Renal pelvis (tissue), 4 donors: Measurements from ENCODE around the gene SUPT3H. TPM values are rescaled to one million over a fixed set of nuclear protein-coding genes. Genes with fewer than 3 reads are reported as not detected.
A peak's percentile ranks its signal among the peaks of the same experiment; 100 is the strongest.

Experiments used
- DNase-seq: peaks from one replicate; pipeline ENCODE4 v3.0.0-alpha.2; 2013
- polyA plus RNA-seq, 3 donors: library from polyadenylated mRNA; unstranded; fragments of 120-200 nt; gene quantifications; one replicate each; pipeline ENCODE4 v1.2.1, GENCODE V29; 2013; ENCODE audit not compliant: insufficient read length in 3 of 3

Gene SUPT3H
- polyA plus RNA-seq, 3 donors = 22.0 to 25.0 (median 24.1) TPM

DNA sequence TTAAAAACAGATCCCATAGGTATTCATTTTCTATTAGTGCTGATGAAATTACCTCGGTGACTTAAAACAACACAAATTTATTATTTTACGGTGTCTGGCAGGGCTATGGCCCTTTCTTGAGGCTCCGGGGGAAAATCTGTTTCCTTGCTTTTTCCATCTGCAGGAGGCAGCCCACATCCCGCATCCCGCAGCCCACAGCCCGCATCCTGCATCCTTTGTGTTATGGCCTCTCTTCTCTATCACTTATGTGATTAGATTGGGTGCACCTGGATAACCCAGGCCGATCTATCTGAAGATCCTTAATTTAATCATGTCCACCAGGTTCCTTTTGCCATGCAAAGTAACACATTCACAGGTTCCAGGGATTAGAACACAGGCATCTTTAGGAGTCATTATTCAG is 582.4 kb downstream of the SUPT3H start:
- no peak for DNase-seq

- peak; percentile 24 for DNase-seq
Observed at GRCh38 chr6:44789806-44790205, 587.9 kb downstream of the SUPT3H start.

- DNase-seq = no peak
Observed at GRCh38 chr6:44789061-44789460, 588.7 kb downstream of the SUPT3H start.

DNA sequence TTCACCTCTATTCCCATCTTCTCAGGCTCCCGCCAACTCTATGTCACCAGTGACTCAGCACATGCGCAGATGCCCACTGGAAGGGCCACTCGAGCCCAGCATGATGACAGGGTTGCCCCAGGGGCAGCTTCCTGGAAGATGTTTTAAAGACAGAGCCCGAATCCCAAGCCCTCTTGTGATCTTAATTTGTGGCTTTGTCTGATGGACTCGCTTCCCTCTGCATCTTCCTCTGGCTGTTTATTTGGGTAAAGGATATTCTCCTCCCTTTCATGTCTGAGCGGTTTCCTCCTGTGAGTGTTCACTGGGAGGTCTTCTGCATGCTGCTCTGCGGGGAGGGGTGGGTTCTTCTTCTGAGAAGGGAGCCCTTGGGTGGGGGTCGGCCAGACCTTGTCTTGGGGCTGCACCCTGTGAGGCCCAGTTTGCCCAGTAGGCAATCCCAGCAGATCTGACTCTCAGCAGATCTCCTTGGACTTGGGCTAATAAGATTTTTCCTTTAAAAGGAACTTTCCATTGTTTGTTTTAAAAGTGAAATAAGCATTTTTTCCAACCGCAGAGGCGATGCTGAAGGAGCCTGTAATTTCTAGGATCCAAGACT is 589.2 kb downstream of the SUPT3H start:
- DNase-seq = no peak

GRCh38 chr6:44787254-44787834 is 590.4 kb downstream of the SUPT3H start:
- DNase-seq = no peak

- DNase-seq = no peak
Observed at GRCh38 chr6:44785130-44785529, 592.6 kb downstream of the SUPT3H start.

GRCh38 chr6:44784195-44784594 is 593.5 kb downstream of the SUPT3H start:
- no peak for DNase-seq

- DNase-seq = no peak
Observed at GRCh38 chr6:44782892-44783291, 594.8 kb downstream of the SUPT3H start.

GRCh38 chr6:44781912-44782597 is 595.7 kb downstream of the SUPT3H start:
- DNase-seq = no peak

GRCh38 chr6:44780161-44780560 is 597.6 kb downstream of the SUPT3H start:
- DNase-seq = no peak

- no peak for DNase-seq
Observed at GRCh38 chr6:44779130-44779826, 598.5 kb downstream of the SUPT3H start.

Other genes with a start within 250 kb of the SUPT3H start
- gene RUNX2, start 49.6 kb downstream of the SUPT3H start, polyA plus RNA-seq = 1 to 10 TPM; 1.5 to 2.8 (median 2.7) TPM